ENCODE data around the gene TSKU. TPM values are rescaled to one million over a fixed set of nuclear protein-coding genes. Genes with fewer than 3 reads are reported as not detected.

The TSKU gene
- total RNA-seq, 1 donor from 2014 or later, result 144 TPM

- Histone ChIP-seq H3K4me1 (peaks cover 31% of the 10 kb centered on the region), H3K9me3 (no peaks in the 10 kb centered on the region), H3K36me3 (no peaks in the 10 kb centered on the region), H3K27me3 (no peaks in the 10 kb centered on the region), H3K4me3 (no peak overlapping the region), H3K27ac (no peak overlapping the region)
- peak in 1 of 2 donors; percentile 6 for DNase-seq (ENCODE audit: extremely low spot score in 2 of 2)
- intact Hi-C loops (cut with DNase I), result no loop called here
- TF ChIP-seq POLR2AphosphoS5 (IDR thresholded peaks at IDR 0.05; ENCODE audit: insufficient read depth in 1 of 2, low read depth in 1 of 2), result no peak
- TF ChIP-seq POLR2A (IDR thresholded peaks at IDR 0.05), result no peak
- TF ChIP-seq, protein P1, sequence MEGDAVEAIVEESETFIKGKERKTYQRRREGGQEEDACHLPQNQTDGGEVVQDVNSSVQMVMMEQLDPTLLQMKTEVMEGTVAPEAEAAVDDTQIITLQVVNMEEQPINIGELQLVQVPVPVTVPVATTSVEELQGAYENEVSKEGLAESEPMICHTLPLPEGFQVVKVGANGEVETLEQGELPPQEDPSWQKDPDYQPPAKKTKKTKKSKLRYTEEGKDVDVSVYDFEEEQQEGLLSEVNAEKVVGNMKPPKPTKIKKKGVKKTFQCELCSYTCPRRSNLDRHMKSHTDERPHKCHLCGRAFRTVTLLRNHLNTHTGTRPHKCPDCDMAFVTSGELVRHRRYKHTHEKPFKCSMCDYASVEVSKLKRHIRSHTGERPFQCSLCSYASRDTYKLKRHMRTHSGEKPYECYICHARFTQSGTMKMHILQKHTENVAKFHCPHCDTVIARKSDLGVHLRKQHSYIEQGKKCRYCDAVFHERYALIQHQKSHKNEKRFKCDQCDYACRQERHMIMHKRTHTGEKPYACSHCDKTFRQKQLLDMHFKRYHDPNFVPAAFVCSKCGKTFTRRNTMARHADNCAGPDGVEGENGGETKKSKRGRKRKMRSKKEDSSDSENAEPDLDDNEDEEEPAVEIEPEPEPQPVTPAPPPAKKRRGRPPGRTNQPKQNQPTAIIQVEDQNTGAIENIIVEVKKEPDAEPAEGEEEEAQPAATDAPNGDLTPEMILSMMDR (IDR thresholded peaks at IDR 0.05), result no peak
Measured at GRCh38 chr11:76831686-76832310, 48.6 kb downstream of the TSKU start.

DNA sequence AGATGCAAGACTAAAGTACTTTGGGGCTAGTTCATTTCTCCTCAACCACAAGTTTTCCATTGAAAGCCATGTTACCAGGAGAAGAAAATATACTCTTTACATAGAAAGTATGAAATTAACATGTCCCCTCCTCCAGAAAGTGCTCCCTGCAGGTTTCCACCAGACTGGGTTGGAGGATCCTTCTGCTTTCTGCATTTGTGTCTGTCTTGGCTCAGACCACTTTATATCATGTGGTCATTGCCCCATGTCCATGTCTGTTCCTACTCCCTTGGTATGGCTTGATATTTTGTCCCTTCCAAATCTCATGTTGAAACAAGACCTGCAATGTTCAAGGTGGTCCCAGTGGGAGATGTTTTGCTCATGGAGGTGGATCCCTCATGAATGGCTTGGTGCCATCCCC is 49.2 kb downstream of the TSKU start:
- H3K4me1 ChIP-seq, result peaks cover 36% of the 10 kb centered on the region
- no peak overlapping the region for H3K4me3 ChIP-seq
- TF ChIP-seq POLR2AphosphoS5 (IDR thresholded peaks at IDR 0.05; ENCODE audit: insufficient read depth in 1 of 2, low read depth in 1 of 2), result no peak
- TF ChIP-seq, protein P1 (IDR thresholded peaks at IDR 0.05), result no peak
- TF ChIP-seq POLR2A (IDR thresholded peaks at IDR 0.05), result no peak
- H3K36me3 ChIP-seq, result no peaks in the 10 kb centered on the region
- DNase-seq (ENCODE audit: extremely low spot score in 2 of 2), result peak in 1 of 2 donors; percentile 25
- H3K9me3 ChIP-seq, result no peaks in the 10 kb centered on the region
- intact Hi-C loops (cut with DNase I), result no loop called here
- H3K27ac ChIP-seq, result no peak overlapping the region
- H3K27me3 ChIP-seq, result no peaks in the 10 kb centered on the region

DNA sequence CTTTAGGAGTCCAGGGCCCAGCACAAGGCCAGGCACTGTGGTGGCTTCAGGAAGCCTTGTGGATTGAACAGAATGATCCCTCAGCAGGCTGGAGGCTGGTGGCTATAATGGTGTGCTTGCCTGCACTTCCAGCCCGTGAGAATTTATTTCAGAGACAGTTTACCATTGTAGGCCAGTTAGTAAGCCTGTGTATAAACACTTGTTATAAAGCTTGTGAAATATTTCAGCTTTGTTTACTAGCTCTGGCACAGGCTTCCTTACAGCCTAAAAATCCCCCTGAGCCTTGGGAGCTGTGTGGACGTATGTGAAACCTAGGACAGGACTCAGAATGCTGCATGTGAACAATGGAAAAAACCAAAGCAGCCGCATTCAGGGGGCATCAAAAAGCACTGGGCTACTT is 51.0 kb downstream of the TSKU start:
- DNase-seq (ENCODE audit: extremely low spot score in 2 of 2), result peak in 1 of 2 donors; percentile 52
- peaks cover 52% of the 10 kb centered on the region for H3K4me1 ChIP-seq
- intact Hi-C loops (cut with DNase I), result no loop called here
- H3K4me3 ChIP-seq, result no peak overlapping the region
- no peaks in the 10 kb centered on the region for H3K9me3 ChIP-seq
- H3K27ac ChIP-seq, result peak overlapping the region; percentile 56
- H3K36me3 ChIP-seq, result no peaks in the 10 kb centered on the region
- TF ChIP-seq POLR2AphosphoS5 (IDR thresholded peaks at IDR 0.05; ENCODE audit: insufficient read depth in 1 of 2, low read depth in 1 of 2), result no peak
- TF ChIP-seq, protein P1 (IDR thresholded peaks at IDR 0.05), result no peak
- TF ChIP-seq POLR2A (IDR thresholded peaks at IDR 0.05), result no peak
- no peaks in the 10 kb centered on the region for H3K27me3 ChIP-seq

DNA sequence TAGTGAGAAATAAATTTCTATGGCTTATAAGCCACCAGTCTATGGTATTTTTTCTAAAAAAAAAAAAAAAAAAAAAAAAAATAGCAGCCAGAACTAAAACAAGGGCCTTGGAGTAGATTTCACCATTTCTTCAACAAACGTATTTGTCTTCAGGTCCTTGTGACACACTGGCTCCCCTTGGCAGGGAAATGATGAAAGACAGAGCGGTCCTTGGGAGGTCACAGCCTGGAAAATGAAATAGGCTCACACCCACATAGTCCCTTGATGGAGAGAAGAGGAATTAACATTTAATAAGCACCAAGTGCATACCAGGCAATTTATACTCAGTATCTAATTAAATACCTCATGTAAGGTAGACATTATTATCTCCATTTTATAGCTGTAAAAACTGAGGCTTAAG is 51.9 kb downstream of the TSKU start:
- H3K36me3 ChIP-seq, result no peaks in the 10 kb centered on the region
- H3K9me3 ChIP-seq, result no peaks in the 10 kb centered on the region
- no peaks in the 10 kb centered on the region for H3K27me3 ChIP-seq
- DNase-seq (ENCODE audit: extremely low spot score in 2 of 2), result no peak
- intact Hi-C loops (cut with DNase I), result no loop called here
- peaks cover 52% of the 10 kb centered on the region for H3K4me1 ChIP-seq
- H3K27ac ChIP-seq, result no peak overlapping the region
- no peak overlapping the region for H3K4me3 ChIP-seq
- TF ChIP-seq, protein P1 (IDR thresholded peaks at IDR 0.05), result no peak
- TF ChIP-seq POLR2A (IDR thresholded peaks at IDR 0.05) (no peak), POLR2AphosphoS5 (IDR thresholded peaks at IDR 0.05; ENCODE audit: insufficient read depth in 1 of 2, low read depth in 1 of 2) (no peak)

- peaks cover 43% of the 10 kb centered on the region for H3K4me1 ChIP-seq
- intact Hi-C loops (cut with DNase I), result no loop called here
- H3K27ac ChIP-seq, result no peak overlapping the region
- H3K9me3 ChIP-seq, result no peaks in the 10 kb centered on the region
- no peak for DNase-seq (ENCODE audit: extremely low spot score in 2 of 2)
- H3K4me3 ChIP-seq, result no peak overlapping the region
- no peaks in the 10 kb centered on the region for H3K27me3 ChIP-seq
- peak in 1 of 2 donors; percentile 82 for TF ChIP-seq POLR2AphosphoS5 (IDR thresholded peaks at IDR 0.05; ENCODE audit: insufficient read depth in 1 of 2, low read depth in 1 of 2)
- no peak for TF ChIP-seq POLR2A (IDR thresholded peaks at IDR 0.05)
- no peaks in the 10 kb centered on the region for H3K36me3 ChIP-seq
Measured at GRCh38 chr11:76835928-76836612, 52.9 kb downstream of the TSKU start.
